ENCODE measurements around the gene ANTXR2.
"Not testable (repeated sequence)": the region's sequence is repeated elsewhere in the genome, so short reads cannot be mapped to it uniquely, and the experiment has no call there.

The ANTXR2 gene

GRCh38 chr4:80072744-80073472, at the start of gene ANTXR2:
ANTXR2 (minus strand) TSS chr4:80073229; CDS start chr4:80072560, 669 bp downstream.
- peak; percentile 97 for DNase-seq

- not testable (repeated sequence) for DNase-seq
Measured at GRCh38 chr4:80121815-80122214, 48.8 kb upstream of the ANTXR2 start.

GRCh38 chr4:80119620-80120019, 46.6 kb upstream of the ANTXR2 start:
- DNase-seq = not testable (repeated sequence)

- no peak for DNase-seq
Measured at GRCh38 chr4:80116516-80116915, 43.5 kb upstream of the ANTXR2 start.

- DNase-seq = peak; percentile 63
Measured at GRCh38 chr4:80115368-80116181, 42.5 kb upstream of the ANTXR2 start.

GRCh38 chr4:80114732-80115265, 41.8 kb upstream of the ANTXR2 start:
- DNase-seq = no peak

GRCh38 chr4:80113615-80114014, 40.6 kb upstream of the ANTXR2 start:
- no peak for DNase-seq

- DNase-seq = peak; percentile 45
Measured at GRCh38 chr4:80112236-80112635, 39.2 kb upstream of the ANTXR2 start.

GRCh38 chr4:80111276-80111675, 38.2 kb upstream of the ANTXR2 start:
- DNase-seq = no peak

- DNase-seq = no peak
Measured at GRCh38 chr4:80107374-80107773, 34.3 kb upstream of the ANTXR2 start.

- DNase-seq = no peak
Measured at GRCh38 chr4:80104927-80105326, 31.9 kb upstream of the ANTXR2 start.

GRCh38 chr4:80103629-80104028, 30.6 kb upstream of the ANTXR2 start:
- no peak for DNase-seq

GRCh38 chr4:80101792-80102116, 28.7 kb upstream of the ANTXR2 start:
- peak; percentile 54 for DNase-seq

- no peak for DNase-seq
Measured at GRCh38 chr4:80101071-80101791, 28.2 kb upstream of the ANTXR2 start.

- DNase-seq = no peak
Measured at GRCh38 chr4:80099671-80100070, 26.6 kb upstream of the ANTXR2 start.

GRCh38 chr4:80098635-80099034, 25.6 kb upstream of the ANTXR2 start:
- DNase-seq = no peak

- peak; percentile 88 for DNase-seq
Measured at GRCh38 chr4:80097400-80098177, 24.6 kb upstream of the ANTXR2 start.

- DNase-seq = peak; percentile 57
Measured at GRCh38 chr4:80096175-80096850, 23.3 kb upstream of the ANTXR2 start.

GRCh38 chr4:80094191-80094590, 21.2 kb upstream of the ANTXR2 start:
- DNase-seq = peak; percentile 20

- no peak for DNase-seq
Measured at GRCh38 chr4:80093563-80093962, 20.5 kb upstream of the ANTXR2 start.

GRCh38 chr4:80092847-80093246, 19.8 kb upstream of the ANTXR2 start:
- DNase-seq = no peak

- no peak for DNase-seq
Measured at GRCh38 chr4:80092088-80092487, 19.1 kb upstream of the ANTXR2 start.

Measured in fibroblast of skin of right biceps (primary cell).